GM18499 (cell line): ENCODE data around the gene USP40.

Experiments
- ATAC-seq: cut with Tn5 transposase; IDR thresholded peaks from one replicate; pipeline ENCODE4 v1.9.1; 2021; ENCODE audit warnings: moderate number of reproducible peaks; ENCODE audit not compliant: insufficient read depth, unreplicated experiment

USP40 gene

DNA sequence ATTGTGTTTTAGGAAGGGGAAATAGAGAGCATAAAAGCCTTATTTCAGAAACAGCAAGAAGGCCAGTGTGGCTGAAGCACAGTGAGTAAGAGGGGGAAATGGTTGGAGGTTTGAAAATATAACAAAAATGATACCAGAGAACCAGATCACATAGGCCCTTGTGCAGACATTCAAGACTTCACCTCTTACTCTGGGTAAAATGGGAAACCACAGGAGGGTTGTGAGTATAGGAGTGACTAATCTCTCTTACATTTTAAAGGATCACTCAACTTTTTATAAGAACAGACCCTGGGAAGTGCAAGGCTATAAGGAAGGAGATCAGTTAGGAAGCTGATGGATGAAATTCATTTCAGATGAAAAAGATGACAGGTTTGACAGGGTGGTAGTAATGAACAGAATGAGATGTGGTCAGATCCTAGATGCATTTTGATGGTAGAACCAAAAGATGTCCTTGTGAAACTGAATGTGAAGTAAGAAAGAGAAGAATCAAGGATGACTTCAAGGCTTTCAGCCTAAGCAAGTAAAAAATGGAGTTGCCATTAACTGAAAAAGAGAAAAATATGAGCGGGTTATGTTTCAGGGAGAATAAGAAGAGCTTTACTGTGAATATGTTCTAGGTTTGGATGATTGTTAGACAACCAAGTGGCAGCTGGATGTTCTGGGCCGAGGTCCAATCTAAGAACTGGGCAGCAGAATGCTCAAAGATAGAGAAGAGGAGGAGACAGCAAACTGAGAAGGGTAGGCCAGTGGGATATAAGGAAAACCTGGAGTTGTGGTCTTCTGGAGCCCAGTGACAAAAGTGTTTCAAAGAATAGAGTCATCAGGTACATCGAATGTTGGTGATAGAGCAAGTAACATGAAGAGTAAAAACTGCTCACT, 65.1 kb downstream of the USP40 start:
- ATAC-seq = no peak

DNA sequence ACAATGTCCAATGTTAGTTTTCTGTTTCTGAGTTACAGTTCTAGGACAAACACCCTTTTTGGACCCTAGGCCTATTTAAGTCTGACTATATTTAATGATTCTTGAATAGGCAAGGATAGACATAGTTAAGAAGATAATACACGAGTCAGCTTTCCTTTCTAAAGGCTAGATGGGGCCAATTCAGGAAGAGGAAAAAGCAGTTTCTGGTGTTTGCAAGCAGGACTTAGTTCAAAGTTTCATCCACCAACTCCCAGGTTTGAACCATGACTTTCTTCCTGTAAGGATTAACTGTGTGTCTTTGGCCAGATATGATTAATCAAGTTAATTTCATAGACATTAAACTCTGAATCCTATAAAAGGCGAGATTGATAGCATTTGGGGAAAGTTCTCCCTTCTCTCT, 66.7 kb downstream of the USP40 start:
- ATAC-seq = no peak

DNA sequence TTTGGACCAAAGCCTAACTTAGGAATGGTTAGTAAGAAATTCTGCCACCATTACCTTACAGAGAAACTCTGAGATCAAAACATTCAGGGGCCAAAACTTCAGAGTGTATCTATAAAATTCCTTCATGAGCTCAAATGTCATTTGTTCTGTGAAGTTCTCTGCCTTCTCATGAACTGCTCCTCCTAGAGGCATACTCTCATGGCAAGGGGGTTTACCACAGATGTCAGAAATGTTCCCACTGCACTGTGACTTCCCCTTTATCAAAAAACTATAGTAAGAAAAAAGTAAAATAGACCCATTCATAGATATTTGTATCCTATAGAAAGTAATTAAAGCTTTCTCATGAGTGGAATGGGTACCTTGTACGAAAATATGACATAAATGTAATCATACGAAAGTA, 68.5 kb downstream of the USP40 start:
- no peak for ATAC-seq

DNA sequence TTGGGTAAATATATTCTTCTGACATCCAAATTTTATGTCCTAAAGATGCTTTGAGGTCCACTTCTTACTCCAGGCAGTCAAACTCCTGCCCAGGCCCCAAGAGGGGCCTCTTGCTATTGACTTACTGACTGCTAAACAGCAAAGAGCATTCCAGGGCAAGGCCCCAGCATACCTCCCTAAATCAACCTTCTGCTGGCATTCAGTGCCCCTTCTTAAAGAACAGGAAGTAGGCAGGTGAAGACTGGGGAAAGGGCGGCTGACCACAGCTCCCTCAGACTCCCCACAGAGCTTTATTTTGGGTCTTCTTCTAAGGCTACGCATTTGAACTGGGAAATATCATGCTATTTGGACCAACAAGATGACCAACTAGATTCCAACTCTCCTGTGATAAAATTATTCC, 68.9 kb downstream of the USP40 start:
- no peak for ATAC-seq

DNA sequence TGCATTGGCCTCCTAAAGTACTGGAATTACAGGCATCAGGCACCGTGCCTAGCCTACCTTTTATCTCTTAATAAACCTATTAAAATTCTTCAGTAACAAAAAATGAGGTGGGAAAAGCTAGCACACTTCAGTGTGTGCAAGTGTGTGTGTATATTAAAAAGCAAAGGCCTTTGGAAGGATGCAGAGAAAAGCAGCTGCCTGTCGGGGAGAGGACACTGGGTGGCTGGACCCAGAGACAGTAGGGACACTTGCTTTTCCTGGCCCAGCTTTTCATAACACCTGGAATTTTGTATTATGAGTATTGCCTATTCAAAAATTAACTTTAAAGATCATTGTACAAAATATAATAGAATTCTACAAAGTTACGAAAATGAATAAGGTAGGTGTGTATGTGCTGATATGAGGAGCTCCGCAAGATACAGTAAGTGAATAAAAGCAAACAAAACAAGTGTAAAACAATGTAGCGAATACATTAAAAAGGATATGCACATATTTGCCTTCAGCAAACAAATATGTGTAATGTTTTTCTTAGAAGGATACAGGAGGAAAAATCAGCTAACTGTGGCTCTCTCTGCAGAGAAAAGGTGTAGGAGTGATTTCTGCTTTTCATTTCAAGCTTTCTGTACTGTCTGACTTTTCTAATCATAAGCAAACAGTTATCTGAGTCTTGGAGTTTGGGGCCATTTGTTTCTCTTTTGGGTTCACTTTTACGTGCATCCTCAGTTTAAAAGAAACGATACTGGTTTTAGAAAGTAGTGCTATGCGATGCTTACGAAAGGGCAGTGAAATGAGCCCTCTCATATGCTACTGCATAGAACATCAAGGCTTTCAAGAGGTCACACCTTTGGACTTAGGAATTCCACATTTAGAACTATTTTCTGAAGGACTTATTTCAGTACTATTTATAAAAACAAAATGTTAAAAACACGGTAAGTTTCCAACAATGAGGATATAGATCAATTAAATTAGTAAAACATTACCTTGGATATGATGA, 70.8 kb downstream of the USP40 start:
- ATAC-seq = no peak

DNA sequence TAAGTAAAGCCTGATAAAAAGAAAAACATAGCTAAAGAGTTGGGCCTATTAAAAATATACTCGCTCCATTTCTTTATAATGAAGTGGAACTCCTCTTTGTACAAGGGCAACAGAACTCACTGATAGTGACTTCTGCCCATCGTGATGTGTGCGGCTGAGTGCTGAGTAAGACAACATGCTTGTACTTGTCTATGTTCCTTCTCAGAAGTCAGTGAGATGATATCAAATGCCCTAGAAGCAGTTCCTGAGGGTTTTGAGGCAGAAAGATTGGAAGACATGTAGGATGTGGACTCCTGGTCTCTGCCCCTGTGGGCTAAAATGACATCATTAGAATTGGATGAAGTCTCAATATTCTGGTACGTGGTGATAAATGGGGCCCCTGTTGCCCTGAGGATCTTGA, 73.8 kb downstream of the USP40 start:
- ATAC-seq = no peak

DNA sequence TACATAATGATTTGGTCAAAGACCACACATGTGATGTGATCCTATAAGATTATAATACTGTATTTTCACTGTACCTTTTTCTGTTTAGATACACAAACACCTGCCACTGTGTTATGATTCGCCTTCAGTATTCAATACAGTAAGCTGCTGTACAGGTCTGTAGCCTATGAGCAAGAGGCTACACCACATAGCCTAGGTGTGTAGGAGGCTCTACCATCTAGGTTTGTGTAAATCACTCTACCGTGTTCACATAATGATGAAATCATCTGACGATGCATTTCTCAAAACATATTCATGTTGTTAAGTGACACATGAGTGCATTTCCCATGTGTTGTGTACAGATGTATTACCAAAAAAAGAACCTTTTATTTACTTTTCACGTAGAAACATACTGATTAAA, 74.5 kb downstream of the USP40 start:
- ATAC-seq = no peak

DNA sequence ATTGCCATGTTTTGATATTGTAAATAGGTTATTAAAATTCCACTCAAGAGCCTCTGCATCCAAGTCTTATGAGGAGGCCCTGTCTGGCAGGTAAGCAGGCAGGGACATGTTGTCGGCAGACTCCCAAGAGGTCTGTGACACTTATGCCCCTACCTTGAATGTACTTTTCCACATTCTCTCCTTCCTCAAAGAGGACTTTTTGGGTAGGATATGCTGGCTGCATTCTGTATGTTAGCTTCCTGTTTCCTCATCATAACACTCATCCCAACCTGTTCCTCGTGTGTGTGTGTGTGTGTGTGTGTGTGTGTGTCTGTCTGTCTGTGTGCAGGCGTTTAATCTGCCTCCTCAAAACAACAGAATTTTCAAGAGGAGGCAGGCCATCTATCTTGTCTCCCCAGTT, 75.3 kb downstream of the USP40 start:
- ATAC-seq = no peak

DNA sequence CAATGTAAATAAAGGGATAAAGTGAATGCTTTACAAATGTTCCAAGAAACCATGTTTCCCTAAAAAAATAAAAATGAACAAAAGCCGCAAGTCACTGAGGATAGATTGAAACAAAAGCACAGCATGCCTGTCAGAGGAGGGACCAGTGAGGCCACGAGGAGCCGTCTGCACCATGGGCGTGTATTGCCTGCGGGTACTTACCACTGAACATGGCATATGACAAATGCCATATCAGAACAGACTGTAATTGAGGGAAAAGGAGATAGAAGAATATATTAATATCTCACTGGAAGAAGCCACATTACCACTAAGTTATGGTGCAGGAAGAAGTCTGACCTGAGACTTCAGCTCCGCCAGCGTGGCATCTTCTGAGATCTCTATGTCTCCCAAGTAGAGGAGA, 75.8 kb downstream of the USP40 start:
- ATAC-seq = no peak

DNA sequence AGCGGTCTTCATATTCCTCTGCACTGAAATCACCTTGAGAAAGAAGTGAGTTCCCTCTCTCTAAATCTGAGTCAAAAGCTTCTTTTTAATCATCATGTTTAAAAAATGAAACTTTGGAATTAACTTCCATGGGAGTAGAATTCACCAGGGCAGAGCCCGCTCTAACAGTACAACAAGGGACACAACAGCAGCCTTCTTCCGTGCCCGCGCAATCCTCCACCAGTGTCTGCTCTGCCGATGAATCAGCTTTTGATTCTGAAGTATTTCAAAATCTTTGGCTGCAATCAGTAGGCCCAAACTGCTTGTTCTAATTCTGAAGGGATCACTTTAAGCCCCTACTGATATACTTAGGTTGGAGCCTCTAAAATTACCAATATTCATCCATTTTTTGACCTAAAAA, 76.9 kb downstream of the USP40 start:
- no peak for ATAC-seq

DNA sequence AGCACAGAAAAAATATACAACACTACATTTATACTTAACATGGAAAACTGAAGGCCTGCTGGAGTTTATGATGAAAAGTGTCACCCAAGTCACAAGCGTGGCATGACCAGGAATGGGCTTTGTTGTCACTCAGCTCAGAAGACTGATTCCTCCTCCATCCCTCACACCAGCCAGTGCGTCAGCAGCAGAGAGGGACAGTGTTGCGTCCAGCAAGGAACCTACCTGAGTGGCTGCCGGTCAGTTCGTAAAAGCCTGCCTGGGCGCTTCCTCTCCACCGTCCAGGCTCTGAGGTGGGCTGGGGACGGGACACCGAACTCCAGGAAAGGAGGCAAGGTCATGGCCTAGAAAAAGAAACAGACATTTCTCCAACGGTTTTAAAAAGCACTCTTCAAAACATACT, 77.4 kb downstream of the USP40 start:
- no peak for ATAC-seq

DNA sequence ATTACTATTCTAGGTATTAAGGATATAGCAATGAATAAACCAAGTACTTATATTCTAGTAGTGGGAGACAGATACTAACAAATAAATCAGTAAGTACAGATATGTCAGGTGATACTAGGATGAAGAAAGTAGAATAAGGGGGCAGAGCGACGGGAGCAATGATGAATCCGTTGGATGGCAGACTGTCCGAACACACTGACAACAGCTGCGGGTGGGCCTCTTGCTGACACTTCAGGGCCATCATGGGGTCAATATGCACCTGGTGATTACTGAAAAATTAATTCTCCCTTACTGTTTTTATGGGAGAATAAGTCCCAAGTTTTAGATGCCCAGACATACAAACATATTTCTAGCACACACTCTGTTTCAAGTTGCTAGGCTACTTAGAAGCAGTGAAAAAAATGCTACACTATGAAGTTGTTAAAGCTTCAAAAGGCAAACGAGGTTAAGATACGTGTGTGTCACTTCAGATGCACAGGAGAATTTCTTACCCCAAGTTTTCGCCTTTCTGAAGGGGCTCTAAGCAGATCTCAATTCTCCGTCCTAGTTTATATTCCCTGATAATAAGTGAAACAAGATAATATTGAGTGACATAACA, 78.7 kb downstream of the USP40 start:
- no peak for ATAC-seq

DNA sequence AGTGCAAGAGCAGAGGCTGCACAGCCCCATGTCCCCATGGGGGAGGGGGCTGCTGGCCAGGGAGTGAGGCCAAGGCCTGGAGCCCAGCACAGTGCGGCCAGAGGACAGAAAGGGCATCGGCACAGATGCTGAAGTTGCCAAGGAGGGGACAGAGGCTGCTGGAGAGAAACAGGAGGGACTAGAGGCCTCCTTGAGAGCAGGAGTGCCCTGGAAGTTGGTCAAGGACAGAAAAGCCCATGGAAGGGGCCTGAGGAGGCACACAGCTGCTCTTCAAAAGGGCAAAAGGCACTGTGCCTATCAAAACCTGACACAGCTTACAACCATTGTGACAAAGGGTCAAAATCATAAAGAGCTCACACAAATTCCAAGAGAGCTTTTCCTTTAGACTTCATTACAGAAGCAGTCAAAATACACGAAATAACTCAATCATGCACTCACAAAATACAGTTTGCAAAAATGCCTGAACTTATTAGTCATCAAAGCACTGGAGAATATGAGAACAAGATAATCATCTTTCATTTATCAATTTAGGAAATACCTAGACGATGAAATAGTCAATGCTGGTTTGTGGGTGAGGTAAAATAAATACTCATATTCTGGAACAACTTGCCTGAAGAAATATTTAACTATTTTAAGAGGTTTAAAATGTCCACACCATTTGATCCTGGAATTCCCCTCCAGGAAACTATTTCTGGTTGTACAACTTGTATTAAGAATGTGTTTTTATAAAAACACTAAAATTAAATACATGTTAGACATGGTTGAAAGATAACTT, 79.6 kb downstream of the USP40 start:
- ATAC-seq = no peak

DNA sequence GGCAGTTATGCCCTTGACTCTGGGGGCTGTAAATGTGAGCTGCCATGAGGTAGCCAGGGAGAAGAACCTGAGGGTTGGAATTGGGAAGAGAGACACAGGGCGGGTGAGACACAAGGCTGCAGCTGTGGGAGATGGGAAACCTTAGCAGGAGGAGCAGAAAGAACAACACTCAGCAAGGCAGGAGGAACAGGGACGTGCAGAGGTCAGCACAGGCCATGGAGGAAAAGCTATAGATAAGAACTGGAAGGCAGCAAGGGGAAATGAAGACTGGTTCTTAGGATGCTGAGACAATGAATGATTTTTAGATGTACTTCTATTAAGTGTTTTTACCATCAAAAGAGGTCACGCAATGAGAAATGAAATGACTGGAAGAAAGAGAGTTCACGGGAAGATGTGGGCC, 80.2 kb downstream of the USP40 start:
- no peak for ATAC-seq

DNA sequence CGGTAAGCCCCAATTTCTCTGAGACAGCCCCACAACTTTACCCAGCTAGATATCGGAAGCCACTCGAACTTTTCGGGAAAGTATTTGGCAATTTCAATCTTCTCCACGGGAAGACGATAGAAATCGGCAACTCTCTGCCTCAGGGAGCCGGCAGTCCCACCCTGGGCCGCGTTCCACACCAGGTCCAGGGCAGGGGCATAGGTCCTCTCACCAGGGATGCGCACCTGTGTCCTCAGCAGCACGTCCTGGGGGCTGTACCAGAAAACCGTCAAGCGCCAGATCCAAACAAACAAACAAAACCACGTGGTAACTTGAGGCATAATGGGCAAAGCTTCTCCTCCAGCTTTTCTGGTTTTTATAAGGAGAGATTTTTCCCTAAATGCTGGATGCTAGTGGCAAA, 80.9 kb downstream of the USP40 start:
- no peak for ATAC-seq

DNA sequence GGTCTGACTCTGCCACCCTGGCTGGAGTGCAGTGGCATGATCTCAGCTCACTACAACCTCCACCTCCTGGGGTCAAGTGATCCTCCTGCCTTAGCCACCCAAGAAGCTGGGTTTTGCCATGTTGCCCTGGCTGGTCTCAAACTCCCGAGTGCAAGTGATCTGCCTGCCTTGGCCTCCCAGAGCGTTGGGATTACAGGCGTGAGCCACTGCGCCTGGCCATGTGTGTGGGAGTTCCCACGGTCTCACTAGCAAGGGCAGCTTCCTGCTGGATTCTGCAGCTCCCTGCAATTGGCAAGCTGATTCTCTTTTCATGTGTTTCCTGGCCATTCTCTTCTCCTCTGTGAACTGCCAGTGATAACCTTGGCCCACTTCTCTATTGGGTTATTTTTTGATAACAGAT, 84.0 kb downstream of the USP40 start:
- ATAC-seq = no peak

DNA sequence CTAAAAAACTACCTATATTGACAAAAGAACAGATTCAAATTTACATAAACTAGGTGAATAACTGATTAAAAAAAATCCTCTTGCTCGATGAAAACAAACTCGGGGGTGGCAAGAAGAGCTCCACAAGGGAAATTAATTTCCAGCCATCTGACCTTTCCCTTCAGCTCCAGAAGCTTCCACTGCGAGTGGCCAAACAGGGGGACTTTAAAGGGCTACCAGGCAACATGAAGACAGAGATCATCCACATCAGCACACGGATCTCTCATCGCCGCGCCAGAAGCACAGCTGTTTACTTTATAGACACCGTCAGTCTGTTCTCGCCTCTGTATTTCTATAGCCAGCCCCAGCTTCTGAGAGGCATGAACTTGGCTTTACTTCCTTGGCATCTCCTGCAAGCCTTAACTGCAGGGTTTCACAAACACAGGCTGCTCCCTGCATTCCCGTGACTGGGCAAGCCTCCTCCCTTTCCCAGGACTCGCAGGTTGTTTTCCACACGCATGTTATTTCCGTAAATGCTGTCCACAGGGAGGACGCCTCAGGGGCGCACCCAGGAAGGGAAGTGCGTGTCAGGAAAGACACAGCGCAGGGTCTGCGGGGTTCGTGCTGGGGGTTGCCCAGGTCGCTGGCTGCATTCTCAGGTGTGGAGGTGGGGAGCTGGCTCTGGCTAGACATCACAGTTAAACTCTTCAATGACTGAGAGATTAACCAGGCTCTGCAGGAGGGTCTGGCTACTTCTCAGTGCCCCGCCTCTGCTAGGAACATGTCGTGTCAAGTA, 85.0 kb downstream of the USP40 start:
- no peak for ATAC-seq

DNA sequence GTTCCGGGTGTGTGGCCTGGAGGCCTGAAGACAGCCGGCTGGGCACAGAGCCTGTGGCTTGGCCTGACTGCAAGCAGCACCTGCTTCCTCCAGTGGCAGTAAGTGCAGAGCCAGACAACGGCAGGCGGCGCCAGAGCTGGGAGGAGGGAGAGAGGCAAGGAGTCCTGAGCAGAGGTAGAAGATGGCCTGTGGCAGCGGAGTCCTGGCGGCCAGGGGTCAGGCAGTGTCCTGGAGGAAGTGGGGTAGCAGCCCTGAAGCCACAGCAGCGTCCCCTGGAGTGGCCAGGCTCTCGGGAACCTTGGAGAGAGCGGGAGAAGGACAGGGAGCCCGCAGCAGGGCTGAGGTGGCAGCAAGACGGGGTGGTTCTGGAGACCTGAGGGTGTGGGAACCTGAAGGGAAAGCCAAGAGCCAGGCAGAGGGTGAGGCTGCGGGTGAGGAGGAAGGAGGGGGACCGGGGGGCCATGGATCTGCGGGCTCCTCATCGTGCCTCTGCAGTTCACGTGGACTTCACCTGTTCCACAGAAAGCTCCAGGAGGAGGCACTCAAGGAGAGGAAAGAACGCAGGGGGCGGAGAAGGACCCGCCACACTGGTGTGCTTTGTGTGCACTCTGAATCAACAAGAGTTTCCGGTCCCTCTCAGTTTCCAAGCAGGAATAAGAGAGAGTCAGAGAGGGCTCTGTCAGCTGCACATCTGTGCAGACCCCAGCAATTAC, 85.9 kb downstream of the USP40 start:
- no peak for ATAC-seq
